ENCODE measurements around the gene TWF2.

The TWF2 gene

DNA sequence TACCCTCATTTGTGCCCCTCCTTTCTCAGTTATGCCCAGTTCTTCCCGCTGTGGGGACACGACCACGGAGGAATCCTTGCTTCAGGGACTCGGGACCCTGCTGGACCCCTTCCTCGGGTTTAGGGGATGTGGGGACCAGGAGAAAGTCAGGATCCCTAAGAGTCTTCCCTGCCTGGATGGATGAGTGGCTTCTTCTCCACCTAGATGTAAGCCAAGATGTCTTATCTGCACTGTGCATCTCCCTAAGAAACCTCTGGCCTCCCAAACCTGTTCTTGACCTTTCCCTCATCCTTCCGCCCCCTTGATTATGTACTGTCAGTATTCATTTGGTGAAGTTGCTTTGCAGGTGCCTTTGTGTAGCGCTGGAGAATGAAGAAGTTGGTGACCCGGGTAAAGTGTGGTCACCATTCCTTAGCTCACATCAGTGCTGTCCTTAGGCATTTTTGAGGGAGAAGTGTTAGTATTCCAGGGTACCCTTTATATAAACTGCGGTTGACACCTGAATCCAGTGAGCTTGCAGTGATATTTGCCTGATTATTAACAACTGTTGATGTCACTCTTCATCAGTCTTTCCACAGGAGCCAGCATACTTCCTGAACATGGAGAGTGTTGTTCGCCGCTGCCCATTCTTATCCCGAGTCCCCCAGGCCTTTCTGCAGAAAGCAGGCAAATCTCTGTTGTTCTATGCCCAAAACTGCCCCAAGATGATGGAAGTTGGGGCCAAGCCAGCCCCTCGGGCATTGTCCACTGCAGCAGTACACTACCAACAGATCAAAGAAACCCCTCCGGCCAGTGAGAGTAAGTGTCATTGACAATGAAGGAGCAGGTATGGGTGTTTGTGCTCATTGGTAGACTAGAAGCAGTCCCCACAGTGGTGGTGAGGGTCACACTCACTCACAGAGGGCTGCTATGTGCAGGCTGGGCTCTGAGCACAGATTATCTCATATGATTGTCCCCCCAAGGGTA is 40.0 kb downstream of the TWF2 start:
- DNase-seq, result no peak

DNA sequence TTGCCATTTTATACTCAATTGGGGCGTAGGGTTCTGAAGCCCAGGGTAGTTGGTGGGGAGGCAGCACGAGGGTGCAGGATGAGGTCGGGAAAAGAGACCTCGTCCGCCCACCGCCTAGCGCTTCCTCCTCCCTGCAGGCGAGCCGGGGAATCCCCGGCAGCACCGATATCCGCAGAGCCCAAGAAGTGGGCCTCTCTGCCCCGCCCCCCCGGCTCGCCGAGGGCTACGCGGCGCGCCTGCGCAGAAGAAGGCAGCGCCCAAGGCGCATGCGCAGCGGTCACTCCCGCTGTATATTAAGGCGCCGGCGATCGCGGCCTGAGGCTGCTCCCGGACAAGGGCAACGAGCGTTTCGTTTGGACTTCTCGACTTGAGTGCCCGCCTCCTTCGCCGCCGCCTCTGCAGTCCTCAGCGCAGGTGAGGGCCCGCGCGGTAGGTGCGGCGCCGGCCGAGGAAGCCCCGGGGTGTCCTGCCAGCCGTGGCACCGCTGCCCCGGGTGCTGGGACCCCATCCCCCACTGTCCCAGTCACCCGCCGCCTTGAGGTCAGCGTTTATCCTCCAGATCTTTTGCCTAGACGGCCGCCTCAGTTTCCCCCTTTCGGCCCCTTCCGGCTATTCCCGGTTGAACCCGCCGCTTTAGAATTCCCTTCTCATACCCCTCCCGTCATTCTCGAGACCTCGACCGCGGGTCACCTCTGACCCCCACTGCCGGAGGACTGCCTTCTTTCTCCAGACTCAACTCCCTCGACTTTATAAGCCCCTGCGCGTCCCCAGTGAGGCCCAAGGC is 40.9 kb downstream of the TWF2 start, which contains the start of gene ALAS1:
Gene ALAS1, plus strand, starts transcription at position 319 of the 784 bp plus-strand sequence. CDS start 1,082 bp downstream, outside the sequence.
- peak; percentile 94 to 97 for DNase-seq

DNA sequence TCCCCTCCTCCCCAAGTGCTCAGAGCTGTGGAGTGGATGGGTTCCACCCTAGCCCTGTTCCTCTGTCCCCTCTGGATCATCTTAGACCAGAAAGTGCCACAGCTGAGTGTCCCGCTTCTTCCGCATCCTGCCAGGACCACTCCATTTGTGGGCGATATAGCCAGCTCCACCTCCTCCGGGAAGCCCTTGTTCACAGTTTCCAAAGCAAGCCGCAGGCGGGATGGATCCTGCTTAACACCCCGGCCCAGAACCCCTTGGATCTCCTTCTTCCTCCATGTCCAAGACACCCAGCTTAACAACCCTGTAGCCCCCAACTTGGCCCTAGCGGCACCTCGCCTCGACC is 41.5 kb downstream of the TWF2 start:
- no peak for DNase-seq

DNA sequence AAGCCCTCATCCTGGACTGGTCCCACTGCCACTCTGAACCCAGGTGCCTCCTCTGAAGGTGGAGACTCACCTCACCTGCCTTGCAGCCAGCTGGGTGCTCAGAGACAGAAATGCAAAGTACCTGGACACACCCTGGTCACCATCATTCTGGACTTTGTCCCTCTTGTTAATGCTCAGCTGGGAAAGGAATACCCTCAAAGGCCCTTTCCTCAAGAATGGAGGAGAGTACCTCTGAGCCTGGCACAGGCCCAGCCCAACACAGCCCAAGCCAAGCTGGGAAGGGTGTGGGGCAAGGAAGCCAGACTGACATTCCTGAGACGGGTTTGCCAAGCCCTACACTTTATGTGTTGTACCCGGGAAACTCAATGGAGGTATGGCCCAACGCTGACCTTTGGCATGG is 42.0 kb downstream of the TWF2 start:
- no peak for DNase-seq

DNA sequence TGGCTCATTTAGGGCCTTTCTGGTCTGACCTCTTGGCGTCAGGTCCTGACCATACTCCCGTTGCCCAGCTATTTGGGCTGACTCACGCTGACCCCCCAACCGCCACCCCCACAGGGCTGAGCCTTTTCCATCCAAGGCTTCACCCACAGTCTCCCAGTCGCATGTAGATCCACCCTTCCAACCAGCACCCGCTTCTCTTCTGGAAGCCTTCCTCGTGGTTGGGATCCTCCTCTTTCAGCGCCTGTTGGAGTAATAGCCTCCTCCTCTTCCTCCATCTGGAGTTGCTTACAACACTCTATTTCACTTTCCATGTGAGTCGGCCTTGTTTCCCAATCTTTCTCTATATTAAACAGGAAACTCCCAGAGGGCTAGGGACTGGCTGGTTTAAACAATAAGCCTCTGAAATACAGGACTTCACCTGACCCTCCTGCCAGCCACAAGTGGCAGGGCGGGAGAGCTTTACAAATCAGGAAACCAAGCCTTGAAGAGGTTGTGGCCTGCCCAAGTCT is 43.1 kb downstream of the TWF2 start:
- no peak for DNase-seq

DNA sequence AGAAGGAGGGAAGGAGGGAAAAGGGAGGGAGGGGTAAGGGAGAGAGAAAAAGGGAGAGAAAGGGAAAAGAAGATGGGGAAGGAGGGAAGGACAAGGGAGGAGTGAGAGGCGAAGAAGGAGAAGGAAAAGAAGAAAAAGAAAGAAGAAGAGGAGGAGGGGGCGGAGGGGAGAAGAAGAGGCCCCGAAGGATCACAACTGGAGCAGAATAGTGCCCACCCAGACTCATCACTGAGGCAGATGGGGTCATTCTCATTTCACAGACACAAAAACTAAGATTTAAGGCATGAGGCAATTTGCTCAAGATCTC is 43.7 kb downstream of the TWF2 start:
- no peak for DNase-seq

DNA sequence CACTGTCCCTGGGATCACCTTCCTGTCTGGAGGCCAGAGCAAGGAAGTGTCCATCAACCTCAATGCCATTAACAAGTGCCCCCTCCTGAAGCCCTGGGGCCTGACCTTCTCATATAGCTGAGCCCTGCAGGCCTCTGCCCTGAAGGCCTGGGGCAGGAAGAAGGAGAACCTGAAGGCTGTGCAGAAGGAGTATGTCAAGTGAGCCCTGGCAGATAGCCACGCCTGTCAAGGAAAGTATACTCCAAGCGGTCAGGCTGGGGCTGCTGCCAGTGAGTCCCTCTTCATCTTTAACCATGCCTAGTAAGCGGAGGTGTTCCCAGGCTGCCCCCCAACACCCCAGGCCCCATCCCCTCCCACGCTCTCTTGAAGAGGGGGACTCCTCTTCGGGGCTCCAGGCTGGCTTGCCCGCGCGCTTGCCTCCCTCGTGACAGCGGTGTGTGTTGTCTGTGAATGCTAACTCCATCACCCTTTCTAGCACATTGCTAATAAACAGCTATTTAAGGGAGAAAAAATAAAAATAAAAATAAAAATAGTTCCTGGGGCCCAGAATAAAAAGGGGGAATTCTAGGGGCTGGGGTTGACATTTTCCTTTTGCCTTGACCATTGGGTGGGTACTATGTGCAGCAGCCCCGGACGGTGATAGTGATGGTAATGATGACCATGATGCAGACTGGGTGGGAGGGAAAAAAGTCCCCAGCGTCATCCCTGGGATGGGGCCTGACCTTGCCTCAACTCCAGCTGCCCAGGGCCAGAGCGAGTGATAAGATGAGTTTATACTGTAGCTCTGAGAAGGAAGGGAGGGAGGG is 44.3 kb downstream of the TWF2 start:
- no peak for DNase-seq

DNA sequence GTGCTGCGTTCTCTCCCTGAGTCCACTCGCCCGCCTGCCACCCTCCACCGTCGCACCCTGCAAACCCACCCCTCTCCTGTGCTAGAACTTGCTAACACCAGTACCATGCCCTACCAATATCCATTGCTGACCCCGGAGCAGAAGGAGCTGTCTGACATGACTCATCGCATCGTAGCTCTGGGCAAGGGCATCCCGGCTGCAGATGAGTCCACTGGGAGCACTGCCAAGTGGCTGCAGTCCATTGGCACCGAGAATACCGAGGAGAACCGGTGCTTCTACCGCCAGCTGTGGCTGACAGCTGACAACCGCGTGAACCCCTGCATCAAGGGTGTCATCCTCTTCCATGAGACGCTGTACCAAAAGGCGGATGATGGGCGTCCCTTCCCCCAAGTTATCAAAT is 45.9 kb downstream of the TWF2 start:
- DNase-seq, result no peak

DNA sequence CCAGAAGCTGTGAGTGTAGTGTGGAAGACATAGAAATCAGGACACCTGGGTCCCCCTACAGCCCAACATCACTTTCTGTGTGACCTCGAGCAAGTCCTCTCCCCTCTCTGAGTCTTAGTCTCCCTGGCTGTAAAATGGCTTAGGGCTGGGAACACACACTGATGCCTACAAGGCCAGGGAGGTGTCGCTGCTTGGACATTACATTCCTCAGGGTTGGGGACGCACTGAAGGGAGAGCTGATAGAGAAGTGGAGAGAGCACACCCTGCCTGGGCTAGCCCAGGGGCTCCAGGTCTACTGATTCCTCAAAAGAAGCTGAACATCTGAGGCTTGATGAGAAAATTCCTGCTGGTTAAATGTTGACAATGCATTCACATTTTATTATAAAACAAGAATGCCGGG is 47.3 kb downstream of the TWF2 start:
- DNase-seq, result no peak

DNA sequence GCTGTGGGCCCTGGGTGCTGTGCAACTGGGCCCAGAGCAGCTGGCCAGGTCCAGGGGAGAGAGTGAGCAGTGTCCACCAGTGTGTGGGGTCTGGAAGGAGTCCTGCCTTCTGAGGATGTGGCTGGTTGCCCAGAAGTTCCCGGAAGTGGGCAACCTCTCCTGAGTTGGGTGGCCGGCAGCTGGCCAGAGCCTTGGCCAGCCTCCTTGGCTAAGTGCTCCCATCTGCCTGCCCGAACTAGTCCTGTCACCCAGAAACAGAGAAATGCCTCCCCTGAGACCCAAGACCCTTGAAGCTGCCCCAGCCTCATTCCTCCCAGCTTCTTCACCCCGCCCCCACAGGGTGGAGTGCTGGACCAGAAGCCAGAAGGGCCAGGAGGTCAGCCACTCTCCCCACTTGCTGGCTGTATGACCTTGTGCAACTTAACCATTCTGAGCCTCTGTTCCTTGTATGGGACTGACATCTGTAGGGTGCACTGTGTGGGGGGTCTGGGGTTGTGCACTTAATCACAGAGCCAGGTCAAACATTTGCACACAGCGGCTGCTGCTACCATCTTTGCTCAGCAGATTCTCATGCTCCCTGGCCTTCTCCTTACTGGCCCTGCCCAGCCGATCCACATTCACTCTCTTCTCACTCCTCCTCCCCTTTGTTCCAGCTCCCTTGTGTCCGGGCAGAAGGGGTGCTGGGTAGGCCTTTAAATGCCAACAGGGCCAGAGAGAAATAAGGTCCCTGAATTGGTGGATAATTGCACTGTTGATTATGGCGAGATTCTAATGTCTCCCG is 48.5 kb downstream of the TWF2 start:
- DNase-seq, result no peak

DNA sequence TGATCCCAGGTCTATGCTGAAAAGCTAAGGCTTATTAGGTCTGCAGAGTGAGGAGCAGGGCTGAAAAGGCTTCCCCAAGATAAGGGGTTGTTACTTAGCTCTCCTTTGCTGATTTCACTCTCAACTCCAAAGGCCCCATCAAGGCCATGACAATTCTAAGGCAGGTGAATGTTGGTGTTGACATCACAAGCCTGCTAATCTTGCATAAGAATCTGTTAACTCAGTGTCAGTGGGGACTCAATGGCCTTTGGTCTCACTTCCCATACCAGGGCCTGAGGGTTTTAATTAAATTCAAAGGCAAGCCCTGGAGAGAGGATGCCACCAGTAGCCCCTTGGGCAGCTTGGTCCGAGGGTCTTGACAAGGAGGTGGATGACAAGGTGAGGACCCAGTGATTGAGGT is 50.4 kb downstream of the TWF2 start:
- DNase-seq, result no peak

DNA sequence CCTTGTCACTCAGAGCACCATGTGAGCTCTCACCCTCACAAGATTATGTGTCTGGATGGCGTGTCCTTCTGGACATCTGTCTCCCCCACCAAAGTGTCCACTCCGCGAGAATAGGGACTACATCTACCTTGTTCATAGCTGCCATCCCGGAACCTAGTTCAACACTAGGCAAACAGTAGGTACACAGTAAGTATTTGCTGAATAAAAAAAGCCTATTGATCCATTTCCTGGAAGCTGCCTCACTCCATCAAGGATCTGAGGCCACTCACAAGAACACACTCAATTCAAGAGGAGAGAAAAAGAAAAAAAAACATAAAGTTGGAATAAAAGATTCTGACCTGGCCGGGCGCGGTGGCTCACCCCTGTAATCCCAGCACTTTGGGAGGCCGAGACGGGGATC is 52.2 kb downstream of the TWF2 start:
- DNase-seq, result no peak

DNA sequence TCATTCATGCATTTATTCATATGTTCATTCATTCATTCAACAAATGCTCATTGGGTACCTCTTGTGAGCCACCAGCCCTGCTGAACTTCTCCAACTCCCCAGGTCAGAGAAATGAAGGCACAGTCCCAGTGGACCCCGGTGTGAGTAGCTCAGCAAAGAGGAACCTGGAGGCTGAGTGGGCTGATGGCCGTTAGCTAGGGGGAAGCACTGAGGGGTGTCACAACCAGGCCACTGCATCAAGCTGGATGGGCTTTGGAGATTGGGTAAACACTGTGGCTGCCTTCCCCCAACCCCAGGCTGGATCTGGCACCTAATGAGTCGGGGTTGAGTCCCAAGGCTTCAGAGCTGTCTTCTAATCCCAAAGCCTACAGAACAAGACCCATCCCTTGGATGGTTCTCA is 53.1 kb downstream of the TWF2 start:
- DNase-seq, result no peak

DNA sequence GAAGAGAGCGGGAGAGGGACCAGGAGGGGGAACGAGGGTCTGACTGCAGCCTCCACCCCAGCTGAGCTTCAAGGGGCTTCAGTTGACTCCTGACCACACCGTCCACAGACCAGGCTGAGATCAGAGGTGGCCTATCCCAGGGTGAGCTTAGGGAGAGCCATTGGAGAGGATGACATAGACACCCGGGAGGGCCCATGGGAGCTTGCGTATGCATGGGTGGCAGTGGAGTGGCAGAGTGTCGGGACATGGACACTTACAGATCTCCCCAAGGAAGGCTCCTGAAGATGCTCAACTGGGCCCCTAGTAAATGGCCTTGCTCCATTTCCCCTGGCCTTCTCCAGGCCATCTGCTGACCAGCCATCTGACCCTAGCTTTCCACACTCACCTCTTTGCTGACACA is 53.6 kb downstream of the TWF2 start:
- DNase-seq, result no peak

DNA sequence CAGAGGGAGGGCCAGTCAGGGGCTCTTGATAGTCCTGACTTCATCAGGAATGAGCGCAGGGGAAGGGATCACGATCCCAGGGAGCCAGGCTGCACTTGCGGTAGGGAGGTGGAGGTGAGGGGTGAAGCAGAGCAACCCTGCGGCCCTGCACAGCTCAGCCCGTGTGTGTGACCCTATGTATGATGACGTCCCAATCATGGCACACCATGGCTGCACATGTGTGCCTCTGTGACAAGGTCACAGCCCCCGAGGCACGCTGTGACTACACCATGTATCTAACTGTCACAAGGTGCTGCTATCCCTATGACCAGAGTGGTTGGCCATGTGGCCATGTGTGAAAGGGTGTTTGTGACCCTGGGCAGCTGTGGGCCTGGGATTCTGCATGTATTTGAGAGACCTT is 54.3 kb downstream of the TWF2 start:
- DNase-seq, result no peak

DNA sequence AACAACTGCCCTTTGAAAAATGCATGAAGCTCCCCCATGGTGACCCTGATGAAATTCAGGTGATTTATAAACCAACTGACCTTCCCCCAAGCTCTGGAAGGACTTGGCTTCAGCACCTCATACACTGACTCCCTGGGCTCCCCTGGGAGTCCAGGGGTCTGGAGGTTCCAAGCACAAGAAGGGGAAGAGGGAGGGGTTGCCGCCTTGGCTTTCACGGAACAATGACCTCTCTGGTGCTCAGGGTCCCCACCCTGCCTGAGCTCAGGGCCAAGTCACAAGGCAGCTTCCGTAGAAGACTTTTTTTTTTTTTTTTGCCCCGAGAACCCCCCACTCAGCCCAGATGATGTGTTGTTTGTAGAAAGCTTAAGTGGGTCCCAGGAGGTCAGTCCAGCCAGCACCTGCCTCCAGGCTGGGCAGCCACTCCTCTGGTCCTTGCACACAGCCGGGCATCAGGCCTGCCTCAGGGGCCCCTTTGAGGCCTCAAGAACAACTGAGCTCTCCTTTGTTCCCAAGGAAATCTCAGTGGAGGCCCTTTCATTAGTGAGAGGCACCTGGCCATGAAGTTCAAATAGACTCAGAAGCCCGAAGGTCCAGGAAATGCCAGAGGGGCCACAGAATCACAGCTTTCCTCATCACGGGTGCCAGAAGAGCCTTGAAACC is 55.0 kb downstream of the TWF2 start:
- DNase-seq, result no peak

DNA sequence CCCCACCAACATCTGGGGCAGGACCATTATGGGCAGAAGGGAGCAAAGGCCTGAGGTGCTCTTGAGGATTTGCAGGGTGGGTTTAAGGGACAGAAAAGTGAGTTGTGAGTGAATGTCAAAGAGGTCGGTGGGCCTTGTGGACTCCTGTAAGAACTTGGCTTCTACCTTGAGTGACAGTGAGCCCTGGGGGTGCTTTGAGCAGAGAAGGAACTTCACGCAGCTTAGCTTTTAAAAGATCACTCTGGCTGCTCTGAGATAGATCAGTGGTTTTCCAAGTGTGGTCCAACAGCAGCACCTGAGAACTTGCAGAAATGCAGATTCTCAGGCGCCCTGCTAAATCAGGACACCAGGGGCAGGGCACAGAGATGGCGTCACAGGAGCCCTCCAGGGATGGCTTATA is 56.3 kb downstream of the TWF2 start:
- DNase-seq, result no peak

DNA sequence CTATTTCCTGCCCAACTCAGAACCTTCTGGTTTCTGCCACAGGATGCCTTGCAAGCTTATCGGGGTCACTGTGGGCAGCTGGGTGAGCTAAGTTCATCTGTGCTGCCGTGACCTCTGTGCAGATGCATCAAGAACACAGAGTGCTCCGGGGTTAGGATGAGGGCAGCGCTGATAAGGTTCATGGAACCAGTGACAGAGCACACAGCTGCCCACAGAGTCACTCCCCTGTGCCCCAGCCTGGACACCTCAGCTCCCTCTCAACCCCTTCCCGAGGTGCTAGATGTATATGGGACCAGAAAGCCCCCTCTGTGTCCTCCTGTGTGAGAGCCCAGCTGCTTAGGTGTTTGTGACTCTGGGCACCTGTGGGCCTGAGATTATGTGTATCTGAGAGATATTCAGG is 56.8 kb downstream of the TWF2 start:
- DNase-seq, result no peak

DNA sequence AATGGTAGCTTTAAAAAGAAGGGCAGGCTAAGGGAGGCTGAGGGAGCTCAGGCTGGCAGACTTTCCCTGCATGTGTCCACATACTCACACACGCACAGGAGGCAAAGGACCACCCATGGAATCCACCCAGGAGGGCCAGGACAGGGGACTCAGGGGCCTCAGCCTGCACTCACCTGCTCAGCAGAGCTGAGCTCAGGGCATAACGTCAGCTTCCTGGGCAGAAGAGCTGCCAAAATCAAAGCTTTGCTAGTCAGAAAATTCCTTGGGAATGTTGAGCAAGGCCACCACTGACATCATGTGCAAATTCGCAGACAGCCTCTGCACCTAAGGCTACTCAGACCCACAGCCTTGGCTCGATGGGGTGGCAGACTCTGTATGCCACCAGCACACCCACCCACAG is 57.4 kb downstream of the TWF2 start:
- DNase-seq, result no peak

Measured in stimulated activated CD4-positive, alpha-beta T cell treated with anti-CD3 and anti-CD28 coated beads, Interleukin-2, amount 100 ng/mL, for 48 hours (primary cell).